GM12878 (cell line): Measurements from ENCODE around the gene HYAL1. TPM values are rescaled to one million over a fixed set of nuclear protein-coding genes. Genes with fewer than 3 reads are reported as not detected.
A peak's percentile ranks its signal among the peaks of the same experiment; 100 is the strongest.

Source experiments
- CREM ChIP-seq: IDR thresholded peaks from 2 replicates; pipeline ENCODE4 v1.6.1; 2014; ENCODE audit warnings: antibody characterized with exemption, low read depth
- E2F4 ChIP-seq: IDR thresholded peaks from 2 replicates; pipeline ENCODE4 v1.6.1; 2012; ENCODE audit warnings: low read depth, low read length, improper control_type of control experiment
- HDGF ChIP-seq: fragments of 450-650 bp; IDR thresholded peaks from 2 replicates; pipeline ENCODE4 v1.6.1; 2016; ENCODE audit warnings: antibody characterized with exemption
- IKZF1 ChIP-seq: fragments of 450-650 bp; conservative IDR thresholded peaks from 2 replicates; pipeline ENCODE4 v1.6.1; 2017; ENCODE audit warnings: antibody characterized with exemption, mild to moderate bottlenecking
- JUND ChIP-seq: IDR thresholded peaks from 2 replicates; pipeline ENCODE4 v1.6.1; 2012; ENCODE audit warnings: low read depth, mild to moderate bottlenecking, low read length, improper control_type of control experiment, moderate library complexity
- KLF5 ChIP-seq: fragments of 450-650 bp; IDR thresholded peaks from 2 replicates; pipeline ENCODE4 v1.6.1; 2014; ENCODE audit warnings: mild to moderate bottlenecking; ENCODE audit not compliant: partially characterized antibody
- MLLT1 ChIP-seq: fragments of 450-650 bp; IDR thresholded peaks from 2 replicates; pipeline ENCODE4 v1.6.1; 2016; ENCODE audit warnings: mild to moderate bottlenecking
- NFIC ChIP-seq: IDR thresholded peaks from 2 replicates; pipeline ENCODE4 v1.6.1; 2012; ENCODE audit warnings: low read depth, mild to moderate bottlenecking, inconsistent platforms, low read length, moderate library complexity
- PML ChIP-seq: IDR thresholded peaks from 2 replicates; pipeline ENCODE4 v1.6.1; 2012; ENCODE audit warnings: low read length, inconsistent platforms
- RAD51 ChIP-seq: fragments of 450-650 bp; IDR thresholded peaks from 2 replicates; pipeline ENCODE4 v1.6.1; 2016; ENCODE audit warnings: moderate library complexity, mild to moderate bottlenecking, inconsistent platforms
- RFX5 ChIP-seq: IDR thresholded peaks from 2 replicates; pipeline ENCODE4 v1.6.1; 2011; ENCODE audit warnings: low read depth, low read length, improper control_type of control experiment
- SIN3A ChIP-seq: IDR thresholded peaks from 2 replicates; pipeline ENCODE4 v1.6.1; 2012; ENCODE audit warnings: low read depth, low read length, improper control_type of control experiment
- SUZ12 ChIP-seq: fragments of 200-600 bp; sonication (generic); IDR thresholded peaks from one replicate; pipeline ENCODE4 v1.6.1; 2018; ENCODE audit warnings: antibody characterized with exemption, mild to moderate bottlenecking; ENCODE audit not compliant: unreplicated experiment
- TBL1XR1 ChIP-seq: IDR thresholded peaks from 2 replicates; pipeline ENCODE4 v1.6.1; 2012; ENCODE audit warnings: low read depth, low read length, improper control_type of control experiment
- ZBTB40 ChIP-seq: fragments of 450-650 bp; IDR thresholded peaks from 2 replicates; pipeline ENCODE4 v1.6.1; 2016; ENCODE audit warnings: mild to moderate bottlenecking, moderate library complexity, borderline replicate concordance
- polyA plus RNA-seq, 11 experiments: library from polyadenylated mRNA; depleted of rRNA in 4 of 11; unstranded in 6 of 11; stranded (reverse) in 5 of 11; fragments of >200 nt; fragmentation: Nextera tagmentation in 4 of 11; fragmentation: Illumina TruSeq in 1 of 11; extraction: Ambion mirVana in 4 of 11; extraction: Trizol in 1 of 11; gene quantifications; 1 replicate in 1 of 11; 2 replicates in 10 of 11; pipeline versions ENCODE4 v1.2.1 to v1.2.3, GENCODE V29; 2011 to 2016; ENCODE audit warnings: inconsistent platforms in 2 of 11, missing spikeins in 2 of 11, low read depth in 1 of 11
- total RNA-seq, 4 experiments: library from RNA; depleted of rRNA in 3 of 4; stranded (reverse); fragments of >200 nt in 3 of 4; fragmentation: Illumina TruSeq in 1 of 4; extraction: Trizol in 1 of 4; gene quantifications; 2 replicates each; pipeline versions ENCODE4 v1.2.1 to v1.2.3, GENCODE V29; 2013 to 2021
- TF ChIP-seq, protein P1 (sequence below): IDR thresholded peaks from 2 replicates; pipeline ENCODE4 v1.6.1; 2012; ENCODE audit warnings: low read depth, low read length, improper control_type of control experiment
- TF ChIP-seq, protein P2 (sequence below): fragments of 450-650 bp; IDR thresholded peaks from 2 replicates; pipeline ENCODE4 v1.6.1; 2017; ENCODE audit warnings: mild to moderate bottlenecking

Gene HYAL1
- total and polyA plus RNA-seq, 10 of the 15 experiments (the other 5 are each of a cell fraction or from before 2014, with no cell fraction given), result 0.04 to 0.55 (median 0.18) TPM; not detected in 2

- peak; percentile 53; the same call in 1 of the 2 replicates for TF ChIP-seq RFX5
- TF ChIP-seq, protein P1, sequence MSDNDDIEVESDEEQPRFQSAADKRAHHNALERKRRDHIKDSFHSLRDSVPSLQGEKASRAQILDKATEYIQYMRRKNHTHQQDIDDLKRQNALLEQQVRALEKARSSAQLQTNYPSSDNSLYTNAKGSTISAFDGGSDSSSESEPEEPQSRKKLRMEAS, result peak; percentile 83
- peak; percentile 70; the same call in 1 of the 2 replicates for TF ChIP-seq ZBTB40
- no peak for TF ChIP-seq SUZ12
- peak; percentile 67; the same call in 1 of the 2 replicates for TF ChIP-seq E2F4
- no peak for TF ChIP-seq RAD51
- peak; percentile 89 for TF ChIP-seq KLF5
- peak; percentile 86 for TF ChIP-seq TBL1XR1
- TF ChIP-seq HDGF, result peak; percentile 87
- TF ChIP-seq JUND, result no peak
- peak; percentile 91; the same call in 1 of the 2 replicates for TF ChIP-seq SIN3A
- TF ChIP-seq, protein P2, sequence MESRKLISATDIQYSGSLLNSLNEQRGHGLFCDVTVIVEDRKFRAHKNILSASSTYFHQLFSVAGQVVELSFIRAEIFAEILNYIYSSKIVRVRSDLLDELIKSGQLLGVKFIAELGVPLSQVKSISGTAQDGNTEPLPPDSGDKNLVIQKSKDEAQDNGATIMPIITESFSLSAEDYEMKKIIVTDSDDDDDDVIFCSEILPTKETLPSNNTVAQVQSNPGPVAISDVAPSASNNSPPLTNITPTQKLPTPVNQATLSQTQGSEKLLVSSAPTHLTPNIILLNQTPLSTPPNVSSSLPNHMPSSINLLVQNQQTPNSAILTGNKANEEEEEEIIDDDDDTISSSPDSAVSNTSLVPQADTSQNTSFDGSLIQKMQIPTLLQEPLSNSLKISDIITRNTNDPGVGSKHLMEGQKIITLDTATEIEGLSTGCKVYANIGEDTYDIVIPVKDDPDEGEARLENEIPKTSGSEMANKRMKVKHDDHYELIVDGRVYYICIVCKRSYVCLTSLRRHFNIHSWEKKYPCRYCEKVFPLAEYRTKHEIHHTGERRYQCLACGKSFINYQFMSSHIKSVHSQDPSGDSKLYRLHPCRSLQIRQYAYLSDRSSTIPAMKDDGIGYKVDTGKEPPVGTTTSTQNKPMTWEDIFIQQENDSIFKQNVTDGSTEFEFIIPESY, result no peak
- no peak for TF ChIP-seq NFIC
- TF ChIP-seq MLLT1, result peak; percentile 21; the same call in 1 of the 2 replicates
- TF ChIP-seq IKZF1, result peak; percentile 100
- peak; percentile 100 for TF ChIP-seq CREM
- no peak for TF ChIP-seq PML
Observed at GRCh38 chr3:50292159-50293078, 11.0 kb downstream of the HYAL1 start, which contains the start of gene IFRD2 (continued).
